ENCODE measurements around the gene BBS12. TPM values are rescaled to one million over a fixed set of nuclear protein-coding genes. Genes with fewer than 3 reads are reported as not detected.

BBS12 gene
- total RNA-seq, 1 donor from 2014 or later, result 4.5 TPM

GRCh38 chr4:122701965-122702364 lies 30.5 kb upstream of the BBS12 start:
- no peaks in the 10 kb centered on the region for H3K27me3 Mint-ChIP-seq
- TF ChIP-seq, protein P1, sequence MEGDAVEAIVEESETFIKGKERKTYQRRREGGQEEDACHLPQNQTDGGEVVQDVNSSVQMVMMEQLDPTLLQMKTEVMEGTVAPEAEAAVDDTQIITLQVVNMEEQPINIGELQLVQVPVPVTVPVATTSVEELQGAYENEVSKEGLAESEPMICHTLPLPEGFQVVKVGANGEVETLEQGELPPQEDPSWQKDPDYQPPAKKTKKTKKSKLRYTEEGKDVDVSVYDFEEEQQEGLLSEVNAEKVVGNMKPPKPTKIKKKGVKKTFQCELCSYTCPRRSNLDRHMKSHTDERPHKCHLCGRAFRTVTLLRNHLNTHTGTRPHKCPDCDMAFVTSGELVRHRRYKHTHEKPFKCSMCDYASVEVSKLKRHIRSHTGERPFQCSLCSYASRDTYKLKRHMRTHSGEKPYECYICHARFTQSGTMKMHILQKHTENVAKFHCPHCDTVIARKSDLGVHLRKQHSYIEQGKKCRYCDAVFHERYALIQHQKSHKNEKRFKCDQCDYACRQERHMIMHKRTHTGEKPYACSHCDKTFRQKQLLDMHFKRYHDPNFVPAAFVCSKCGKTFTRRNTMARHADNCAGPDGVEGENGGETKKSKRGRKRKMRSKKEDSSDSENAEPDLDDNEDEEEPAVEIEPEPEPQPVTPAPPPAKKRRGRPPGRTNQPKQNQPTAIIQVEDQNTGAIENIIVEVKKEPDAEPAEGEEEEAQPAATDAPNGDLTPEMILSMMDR (conservative IDR thresholded peaks at IDR 0.05), result no peak
- no peak for DNase-seq (ENCODE audit: extremely low spot score, unreplicated experiment)
- H3K4me1 Mint-ChIP-seq (ENCODE audit: unreplicated experiment), result no peaks in the 10 kb centered on the region
- H3K36me3 Mint-ChIP-seq, result no peaks in the 10 kb centered on the region
- no peak overlapping the region for H3K4me3 Mint-ChIP-seq
- no peak overlapping the region for H3K27ac Mint-ChIP-seq
- no peaks in the 10 kb centered on the region for H3K9me3 Mint-ChIP-seq

- H3K4me3 Mint-ChIP-seq, result no peak overlapping the region
- H3K36me3 Mint-ChIP-seq, result no peaks in the 10 kb centered on the region
- H3K27me3 Mint-ChIP-seq, result no peaks in the 10 kb centered on the region
- no peak for DNase-seq (ENCODE audit: extremely low spot score, unreplicated experiment)
- no peak overlapping the region for H3K27ac Mint-ChIP-seq
- TF ChIP-seq, protein P1 (conservative IDR thresholded peaks at IDR 0.05), result no peak
- no peaks in the 10 kb centered on the region for H3K4me1 Mint-ChIP-seq (ENCODE audit: unreplicated experiment)
- no peaks in the 10 kb centered on the region for H3K9me3 Mint-ChIP-seq
Observed at GRCh38 chr4:122702939-122703338, 29.6 kb upstream of the BBS12 start.

GRCh38 chr4:122703868-122704267 lies 28.6 kb upstream of the BBS12 start:
- Mint-ChIP-seq H3K4me3 (no peak overlapping the region), H3K4me1 (ENCODE audit: unreplicated experiment) (no peaks in the 10 kb centered on the region), H3K36me3 (no peaks in the 10 kb centered on the region), H3K9me3 (no peaks in the 10 kb centered on the region), H3K27me3 (no peaks in the 10 kb centered on the region), H3K27ac (no peak overlapping the region)
- TF ChIP-seq, protein P1 (conservative IDR thresholded peaks at IDR 0.05), result no peak
- no peak for DNase-seq (ENCODE audit: extremely low spot score, unreplicated experiment)

DNA sequence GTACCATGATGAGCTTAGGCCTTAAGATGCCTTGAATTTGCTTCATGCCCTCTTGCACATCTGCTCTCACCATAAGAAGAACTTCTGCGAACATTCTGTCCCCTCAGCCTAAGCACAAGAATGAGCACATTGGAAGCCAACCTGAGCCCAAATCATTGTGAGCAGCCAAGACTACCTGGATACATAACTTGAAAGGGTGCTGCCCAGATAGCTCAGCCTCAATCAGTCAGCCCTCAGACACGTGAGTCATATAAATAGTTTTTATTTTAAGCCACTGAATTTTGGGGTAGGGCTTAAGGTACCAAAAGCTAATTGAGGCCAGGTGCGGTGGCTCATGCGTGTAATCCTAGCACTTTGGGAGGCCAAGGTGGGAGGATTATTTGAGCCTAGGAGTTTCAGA lies 27.5 kb upstream of the BBS12 start:
- no peak for DNase-seq (ENCODE audit: extremely low spot score, unreplicated experiment)
- no peaks in the 10 kb centered on the region for H3K9me3 Mint-ChIP-seq
- no peak overlapping the region for H3K4me3 Mint-ChIP-seq
- H3K4me1 Mint-ChIP-seq (ENCODE audit: unreplicated experiment), result no peaks in the 10 kb centered on the region
- no peak overlapping the region for H3K27ac Mint-ChIP-seq
- H3K27me3 Mint-ChIP-seq, result no peaks in the 10 kb centered on the region
- no peaks in the 10 kb centered on the region for H3K36me3 Mint-ChIP-seq
- TF ChIP-seq, protein P1 (conservative IDR thresholded peaks at IDR 0.05), result no peak

GRCh38 chr4:122705547-122706117 lies 26.9 kb upstream of the BBS12 start:
- H3K4me1 Mint-ChIP-seq (ENCODE audit: unreplicated experiment), result no peaks in the 10 kb centered on the region
- H3K27me3 Mint-ChIP-seq, result no peaks in the 10 kb centered on the region
- no peaks in the 10 kb centered on the region for H3K9me3 Mint-ChIP-seq
- no peak for DNase-seq (ENCODE audit: extremely low spot score, unreplicated experiment)
- H3K4me3 Mint-ChIP-seq, result no peak overlapping the region
- H3K27ac Mint-ChIP-seq, result no peak overlapping the region
- no peaks in the 10 kb centered on the region for H3K36me3 Mint-ChIP-seq
- TF ChIP-seq, protein P1 (conservative IDR thresholded peaks at IDR 0.05), result no peak

DNA sequence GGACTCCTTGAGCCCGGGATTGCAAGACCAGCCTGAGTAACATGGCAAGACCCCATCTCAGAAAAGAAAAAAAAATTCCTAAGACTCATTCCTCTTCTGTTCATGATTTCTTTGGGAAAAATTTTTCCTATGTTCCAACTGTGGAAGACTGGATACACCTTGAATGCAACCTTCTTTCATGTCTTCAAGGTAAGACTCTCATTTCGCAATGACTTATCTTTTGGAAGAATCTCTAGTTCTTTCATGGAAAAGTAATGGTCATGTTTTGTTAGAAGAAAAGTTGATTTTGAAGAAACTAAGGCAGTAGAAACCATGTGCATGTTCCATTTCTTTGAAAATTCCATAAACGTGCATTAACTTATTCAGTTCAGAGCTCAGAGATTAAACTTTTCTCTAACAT lies 26.0 kb upstream of the BBS12 start:
- TF ChIP-seq, protein P1 (conservative IDR thresholded peaks at IDR 0.05), result no peak
- no peak overlapping the region for H3K4me3 Mint-ChIP-seq
- H3K27ac Mint-ChIP-seq, result no peak overlapping the region
- no peaks in the 10 kb centered on the region for H3K4me1 Mint-ChIP-seq (ENCODE audit: unreplicated experiment)
- no peaks in the 10 kb centered on the region for H3K27me3 Mint-ChIP-seq
- no peak for DNase-seq (ENCODE audit: extremely low spot score, unreplicated experiment)
- H3K9me3 Mint-ChIP-seq, result no peaks in the 10 kb centered on the region
- H3K36me3 Mint-ChIP-seq, result no peaks in the 10 kb centered on the region

All from type B pancreatic cell (in vitro differentiated cells).